ENCODE results near the gene MTOR. TPM values are rescaled to one million over a fixed set of nuclear protein-coding genes. Genes with fewer than 3 reads are reported as not detected.

The MTOR gene
- 30.3 and 30.8 TPM in 2 replicates for total RNA-seq (ENCODE audit: low replicate concordance)

GRCh38 chr1:11262171-11263049, at the start of gene MTOR:
TSS of gene MTOR (minus strand) at chr1:11262551. CDS start at chr1:11259409, 3,142 bp downstream.

GRCh38 chr1:11272832-11273594, 10.7 kb upstream of the MTOR start, which contains the start of gene UBIAD1:
TSS of gene UBIAD1 (plus strand) at chr1:11273198. CDS start at chr1:11273532, 334 bp downstream.

GRCh38 chr1:11188858-11189451, 73.4 kb downstream of the MTOR start, which contains the start of gene ANGPTL7:
TSS of gene ANGPTL7 (plus strand) at chr1:11189355. CDS start at chr1:11189580, 225 bp downstream.

GRCh38 chr1:11099310-11100148, 162.8 kb downstream of the MTOR start, which contains the start of gene EXOSC10:
TSS of gene EXOSC10 (minus strand) at chr1:11099869. CDS start at chr1:11099831, 38 bp downstream.

GRCh38 chr1:11059968-11060830, 202.2 kb downstream of the MTOR start, which contains the start of gene SRM:
TSS of gene SRM (minus strand) at chr1:11060018. CDS start at chr1:11059943, 75 bp downstream.

Other genes with a start within 250 kb of the MTOR start
- gene TARDBP, start 249.9 kb downstream of the MTOR start, total RNA-seq (ENCODE audit: low replicate concordance) = 54.5 and 79.5 TPM in 2 replicates
- gene MASP2, start 215.3 kb downstream of the MTOR start, total RNA-seq (ENCODE audit: low replicate concordance) = not detected in 2 replicates
- 9.5 and 18.5 TPM in 2 replicates for gene SRM, start 202.5 kb downstream of the MTOR start, total RNA-seq (ENCODE audit: low replicate concordance)
- gene EXOSC10, start 162.7 kb downstream of the MTOR start, total RNA-seq (ENCODE audit: low replicate concordance) = 21.4 and 33.4 TPM in 2 replicates
- gene ANGPTL7, start 73.2 kb downstream of the MTOR start, total RNA-seq (ENCODE audit: low replicate concordance) = 0.23 TPM in 1 of 2 replicates, not detected in the other
- 4.6 and 4.7 TPM in 2 replicates for gene UBIAD1, start 10.6 kb upstream of the MTOR start, total RNA-seq (ENCODE audit: low replicate concordance)
- under 0.01 TPM in 1 of 2 replicates, not detected in the other for gene DISP3, start 216.6 kb upstream of the MTOR start, total RNA-seq (ENCODE audit: low replicate concordance)

All from smooth muscle cell of the coronary artery (primary cell).